PFSK-1 (cell line): Measurements from ENCODE around the gene JOSD1.

Experiments used
- FOXP2 ChIP-seq: optimal IDR thresholded peaks from 2 replicates; pipeline ENCODE3; 2011; ENCODE audit warnings: borderline replicate concordance, control low read depth, inconsistent platforms; ENCODE audit not compliant: insufficient read depth; ENCODE audit errors: extremely low read length, extremely low read depth
- POLR2AphosphoS5 ChIP-seq: IDR thresholded peaks from 2 replicates; pipeline ENCODE4 v1.6.1; 2012; ENCODE audit warnings: low read depth, mild to moderate bottlenecking, control low read depth, low read length, moderate library complexity
- REST ChIP-seq, 2 experiments: IDR thresholded peaks; 2 replicates each; pipeline versions ENCODE4 v1.6.1 to v1.8.0; 2011 to 2012; ENCODE audit warnings: low read depth in 2 of 2, low read length in 2 of 2, control low read depth in 1 of 2, inconsistent platforms in 1 of 2, mild to moderate bottlenecking in 1 of 2, moderate library complexity in 1 of 2; ENCODE audit not compliant: insufficient read depth in 1 of 2
- SIN3A ChIP-seq: IDR thresholded peaks from 2 replicates; pipeline ENCODE4 v1.6.1; 2012; ENCODE audit warnings: mild to moderate bottlenecking, low read length, moderate library complexity, borderline replicate concordance; ENCODE audit not compliant: insufficient read depth
- TAF1 ChIP-seq: IDR thresholded peaks from 2 replicates; pipeline ENCODE4 v1.6.1; 2012; ENCODE audit warnings: low read length, control low read depth, borderline replicate concordance; ENCODE audit not compliant: insufficient read depth

The JOSD1 gene

GRCh38 chr22:38729946-38730345 is 29.2 kb upstream of the JOSD1 start:
- TF ChIP-seq POLR2AphosphoS5 (no peak), TAF1 (no peak)

GRCh38 chr22:38728871-38729796 is 28.4 kb upstream of the JOSD1 start:
- TF ChIP-seq POLR2AphosphoS5 = no peak
- TF ChIP-seq REST (IDR thresholded peaks at IDR 0.05; ENCODE audit: insufficient read depth in 1 of 2, low read depth in 2 of 2, low read length in 2 of 2) = no peak
- TF ChIP-seq SIN3A = no peak
- TF ChIP-seq FOXP2 = no peak
- no peak for TF ChIP-seq TAF1

- TF ChIP-seq SIN3A = no peak
These were observed 27.0 kb upstream of the JOSD1 start for GRCh38 chr22:38727530-38728451.

GRCh38 chr22:38727123-38727522 is 26.4 kb upstream of the JOSD1 start:
- TF ChIP-seq FOXP2 (no peak), SIN3A (no peak), TAF1 (no peak), REST (IDR thresholded peaks at IDR 0.05; ENCODE audit: insufficient read depth in 1 of 2, low read depth in 2 of 2, low read length in 2 of 2) (no peak), POLR2AphosphoS5 (no peak)

- TF ChIP-seq POLR2AphosphoS5 = no peak
- no peak for TF ChIP-seq TAF1
- TF ChIP-seq REST (IDR thresholded peaks at IDR 0.05; ENCODE audit: insufficient read depth in 1 of 2, low read depth in 2 of 2, low read length in 2 of 2) = no peak
- TF ChIP-seq SIN3A = no peak
- TF ChIP-seq FOXP2 = no peak
These were observed 25.3 kb upstream of the JOSD1 start for GRCh38 chr22:38725900-38726655.
